Smooth muscle cell (in vitro differentiated cells): Measurements from ENCODE around the gene ARHGAP8. TPM values are rescaled to one million over a fixed set of nuclear protein-coding genes. Genes with fewer than 3 reads are reported as not detected.
"Not testable (repeated sequence)": the region's sequence is repeated elsewhere in the genome, so short reads cannot be mapped to it uniquely, and the experiment has no call there.

Experiments used
- DNase-seq: peaks from one replicate; lab custom pipeline; 2025; ENCODE audit not compliant: unreplicated experiment; lab: John Stamatoyannopoulos, UW
- H2AFZ ChIP-seq: fragments of 200-600 bp; sonication (generic); 2 replicates; pipeline ENCODE4 v1.6.0; 2016; ENCODE audit warnings: antibody characterized with exemption, low read depth, mild to moderate bottlenecking
- H3F3A ChIP-seq: fragments of 200-600 bp; sonication (generic); 2 replicates; pipeline ENCODE4 v1.6.0; 2017; ENCODE audit warnings: antibody characterized with exemption, low read depth
- H3K27ac ChIP-seq: fragments of 200-600 bp; sonication (generic); 2 replicates; pipeline ENCODE4 v1.5.1; 2016; ENCODE audit warnings: low read depth, mild to moderate bottlenecking
- H3K27me3 ChIP-seq: fragments of 200-600 bp; sonication (generic); 2 replicates; pipeline ENCODE4 v1.6.1; 2016; ENCODE audit warnings: low read depth, mild to moderate bottlenecking
- H3K36me3 ChIP-seq: fragments of 200-600 bp; sonication (generic); 2 replicates; pipeline ENCODE4 v1.5.1; 2016; ENCODE audit warnings: low read depth
- H3K4me1 ChIP-seq: fragments of 200-600 bp; sonication (generic); 2 replicates; pipeline ENCODE4 v1.5.1; 2016; ENCODE audit warnings: low read depth
- H3K4me2 ChIP-seq: fragments of 200-600 bp; sonication (generic); 2 replicates; pipeline ENCODE4 v1.6.0; 2016; ENCODE audit warnings: mild to moderate bottlenecking
- H3K4me3 ChIP-seq: fragments of 200-600 bp; sonication (generic); 2 replicates; pipeline ENCODE4 v1.5.1; 2016; ENCODE audit warnings: mild to moderate bottlenecking
- H3K79me2 ChIP-seq: fragments of 200-600 bp; sonication (generic); 2 replicates; pipeline ENCODE4 v1.6.0; 2016; ENCODE audit warnings: low read depth, mild to moderate bottlenecking
- H3K9ac ChIP-seq: fragments of 200-600 bp; sonication (generic); 2 replicates; pipeline ENCODE4 v1.6.0; 2016; ENCODE audit warnings: low read depth
- H3K9me3 ChIP-seq: fragments of 200-600 bp; sonication (generic); replicated peaks from 2 replicates; pipeline ENCODE4 v1.5.1; 2016; ENCODE audit warnings: low read depth
- H4K20me1 ChIP-seq: fragments of 200-600 bp; sonication (generic); 2 replicates; pipeline ENCODE4 v1.6.0; 2016; ENCODE audit warnings: low read depth
- CTCF ChIP-seq: fragments of 200-600 bp; sonication (generic); IDR thresholded peaks from 2 replicates; pipeline ENCODE4 v1.5.1; 2017; ENCODE audit warnings: borderline replicate concordance, mild to moderate bottlenecking, antibody characterized with exemption; ENCODE audit not compliant: insufficient read depth, poor library complexity, severe bottlenecking
- WGBS: methylation state at CpG from one replicate; pipeline ENCODE4 v1.1.7; 2016; ENCODE audit warnings: low lambda C conversion rate; 5-methylcytosine and 5-hydroxymethylcytosine counted together
- polyA plus RNA-seq: library from polyadenylated mRNA; unstranded; fragments of >200 nt; fragmentation: Nextera tagmentation; extraction: Ambion mirVana; gene quantifications from 2 replicates; pipeline ENCODE4 v1.2.1, GENCODE V29; 2016
- total RNA-seq: library from RNA; depleted of rRNA; stranded (reverse); fragments of >200 nt; gene quantifications from 2 replicates; pipeline ENCODE4 v1.2.3, GENCODE V29; 2014

Gene ARHGAP8
- total and polyA plus RNA-seq, 2 experiments from 2014 or later, result 5.8 to 11.4 TPM

- Histone ChIP-seq H3K4me1 (no peaks in the 10 kb centered on the region), H3K36me3 (no peaks in the 10 kb centered on the region), H3K27ac (no peak overlapping the region), H3K27me3 (no peaks in the 10 kb centered on the region), H3F3A (no peaks in the 10 kb centered on the region), H3K9me3 (peaks cover 7% of the 10 kb centered on the region), H3K79me2 (no peaks in the 10 kb centered on the region), H3K4me2 (no peak overlapping the region), H3K4me3 (no peak overlapping the region), H2AFZ (no peak overlapping the region), H3K9ac (no peak overlapping the region), H4K20me1 (no peaks in the 10 kb centered on the region)
- no peak for TF ChIP-seq CTCF
- 90% methylated on average over 14 of the region's 14 CpGs for WGBS
- DNase-seq, result no peak
These were observed 95.9 kb downstream of the ARHGAP8 start for GRCh38 chr22:44848296-44848741.

GRCh38 chr22:44848791-44849420 is 96.5 kb downstream of the ARHGAP8 start:
- H4K20me1 ChIP-seq, result no peaks in the 10 kb centered on the region
- no peaks in the 10 kb centered on the region for H3K27me3 ChIP-seq
- H3K79me2 ChIP-seq, result no peaks in the 10 kb centered on the region
- no peaks in the 10 kb centered on the region for H3F3A ChIP-seq
- H3K36me3 ChIP-seq, result no peaks in the 10 kb centered on the region
- peaks cover 7% of the 10 kb centered on the region for H3K9me3 ChIP-seq
- H2AFZ ChIP-seq, result no peak overlapping the region
- no peak overlapping the region for H3K4me3 ChIP-seq
- 97% methylated on average over 21 of the region's 21 CpGs for WGBS
- no peak for DNase-seq
- H3K4me1 ChIP-seq, result no peaks in the 10 kb centered on the region
- H3K4me2 ChIP-seq, result no peak overlapping the region
- H3K27ac ChIP-seq, result no peak overlapping the region
- no peak for TF ChIP-seq CTCF
- H3K9ac ChIP-seq, result no peak overlapping the region

GRCh38 chr22:44850946-44851345 is 98.6 kb downstream of the ARHGAP8 start:
- Histone ChIP-seq H3K4me3 (no peak overlapping the region), H3K27ac (no peak overlapping the region), H4K20me1 (no peaks in the 10 kb centered on the region), H3K4me1 (no peaks in the 10 kb centered on the region), H3F3A (no peaks in the 10 kb centered on the region), H3K36me3 (no peaks in the 10 kb centered on the region), H3K4me2 (no peak overlapping the region), H3K9me3 (no peaks in the 10 kb centered on the region), H2AFZ (no peak overlapping the region), H3K79me2 (no peaks in the 10 kb centered on the region), H3K9ac (no peak overlapping the region), H3K27me3 (no peaks in the 10 kb centered on the region)
- no peak for TF ChIP-seq CTCF
- DNase-seq, result no peak
- 75% methylated on average over 6 of the region's 6 CpGs for WGBS

GRCh38 chr22:44854641-44855040 is 102.3 kb downstream of the ARHGAP8 start:
- not testable (repeated sequence) for H3K27ac ChIP-seq

More at GRCh38 chr22:44854641-44855040, 102.3 kb downstream of the ARHGAP8 start:
- not testable (repeated sequence) for DNase-seq, H3K4me2 ChIP-seq, H2AFZ ChIP-seq, H3K27me3 ChIP-seq, H3K9me3 ChIP-seq, H4K20me1 ChIP-seq, H3K4me3 ChIP-seq, H3K4me1 ChIP-seq, H3K9ac ChIP-seq, H3K79me2 ChIP-seq, H3K36me3 ChIP-seq, H3F3A ChIP-seq
- 98% methylated on average over 8 of the region's 8 CpGs for WGBS
